ENCODE measurements around the gene TALDO1.
A peak's percentile ranks its signal among the peaks of the same experiment; 100 is the strongest.

The TALDO1 gene

DNA sequence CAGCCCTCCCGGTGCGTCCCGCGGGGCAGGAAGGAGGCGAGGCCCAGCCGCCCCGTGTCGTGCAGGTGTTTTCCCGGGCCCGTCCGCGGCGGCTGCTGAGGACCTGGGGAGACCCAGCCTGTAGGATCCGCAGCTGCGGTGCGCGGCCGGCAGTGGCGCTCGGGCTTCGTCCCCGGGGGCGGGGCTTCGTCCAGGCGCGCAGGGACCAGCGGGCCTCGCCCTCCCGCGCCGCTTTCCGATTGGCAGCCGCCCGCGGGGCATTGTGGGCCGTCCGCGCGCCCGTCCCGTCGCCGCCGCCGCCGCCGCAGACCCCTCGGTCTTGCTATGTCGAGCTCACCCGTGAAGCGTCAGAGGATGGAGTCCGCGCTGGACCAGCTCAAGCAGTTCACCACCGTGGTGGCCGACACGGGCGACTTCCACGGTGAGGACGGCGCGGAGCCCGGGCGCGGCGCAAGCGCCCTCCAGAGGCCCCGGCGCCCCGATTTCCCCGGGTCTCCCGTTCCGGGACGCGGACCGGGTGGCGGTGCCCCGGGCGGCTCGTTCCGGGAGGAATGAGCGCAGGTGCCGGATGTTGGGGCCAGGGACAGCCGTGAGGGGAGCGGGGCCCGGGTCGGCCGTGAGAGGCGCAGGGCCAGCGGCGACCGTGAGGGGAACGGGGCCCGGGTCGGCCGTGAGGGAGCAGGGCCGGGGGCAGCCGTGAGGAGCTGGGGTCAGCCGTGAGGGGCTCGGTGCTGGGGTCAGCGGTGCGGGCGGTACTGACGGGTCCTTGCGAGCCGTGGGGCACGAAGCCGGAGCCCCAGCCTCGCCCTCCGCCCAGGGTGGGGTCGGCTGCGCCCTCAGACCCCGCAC, at the start of gene TALDO1:
Gene TALDO1, plus strand, starts transcription at position 307 of the 849 bp plus-strand sequence. Its CDS starts 18 bp downstream, at position 325.
- peak; percentile 67 to 92 (median 74) for DNase-seq (ENCODE audit: low read depth in 4 of 4, low spot score in 1 of 4)

DNA sequence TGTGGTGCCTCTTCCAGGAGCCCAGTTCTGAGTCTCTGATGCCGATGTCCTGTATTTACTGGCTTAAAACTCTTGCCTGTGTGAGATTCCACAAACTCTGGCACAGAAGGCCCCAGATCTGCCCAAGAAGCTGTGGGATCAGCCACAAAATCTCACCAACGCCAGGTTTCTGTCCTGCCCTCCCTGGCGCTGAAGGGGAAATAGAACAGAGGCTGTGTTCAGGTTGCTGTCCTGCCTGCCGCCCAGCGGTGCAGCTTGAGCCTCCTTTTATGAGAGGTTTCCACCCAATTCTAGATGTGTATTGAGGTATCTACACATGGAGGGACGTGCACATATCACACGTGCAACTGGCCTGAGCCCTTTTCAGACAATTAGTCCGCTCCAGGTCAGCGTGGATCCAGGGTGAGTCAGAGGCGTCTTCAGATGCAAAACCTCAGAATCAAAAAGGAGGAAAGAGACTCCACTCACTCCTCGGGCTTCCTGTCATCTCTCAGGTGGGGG, 49.4 kb upstream of the TALDO1 start:
- DNase-seq (ENCODE audit: low read depth in 4 of 4, low spot score in 1 of 4): no peak

DNA sequence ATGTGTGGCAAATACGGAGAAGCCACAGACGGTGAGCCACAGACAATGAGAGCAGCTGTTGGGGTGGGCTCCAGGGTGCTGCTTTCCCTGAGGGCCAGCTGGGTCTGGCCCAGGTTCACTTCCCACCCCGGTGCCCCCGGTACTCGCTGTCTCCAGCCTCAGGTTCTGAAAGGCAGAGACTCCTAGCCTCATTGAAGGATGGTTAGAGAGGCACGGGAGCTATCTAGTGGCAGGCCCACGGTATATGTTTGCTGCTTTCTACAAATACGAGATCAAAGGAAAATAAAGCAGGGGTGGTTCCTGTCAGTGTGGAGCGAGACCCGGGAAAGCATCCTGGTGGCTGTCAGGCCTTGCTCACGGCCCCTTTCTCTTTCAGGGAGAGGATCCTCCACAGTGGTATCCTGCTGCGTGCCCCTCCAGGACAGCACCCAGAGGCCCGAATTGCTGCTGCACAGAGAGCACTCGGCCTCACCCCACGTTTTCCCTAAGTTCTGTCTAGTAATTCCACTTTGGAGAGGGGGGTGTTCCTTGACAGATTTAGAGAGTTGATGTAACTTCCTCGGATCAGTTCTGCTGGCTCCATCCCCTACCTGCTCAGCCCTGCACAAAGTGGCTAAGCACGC, 48.7 kb upstream of the TALDO1 start:
- DNase-seq (ENCODE audit: low read depth in 4 of 4, low spot score in 1 of 4): no peak

DNA sequence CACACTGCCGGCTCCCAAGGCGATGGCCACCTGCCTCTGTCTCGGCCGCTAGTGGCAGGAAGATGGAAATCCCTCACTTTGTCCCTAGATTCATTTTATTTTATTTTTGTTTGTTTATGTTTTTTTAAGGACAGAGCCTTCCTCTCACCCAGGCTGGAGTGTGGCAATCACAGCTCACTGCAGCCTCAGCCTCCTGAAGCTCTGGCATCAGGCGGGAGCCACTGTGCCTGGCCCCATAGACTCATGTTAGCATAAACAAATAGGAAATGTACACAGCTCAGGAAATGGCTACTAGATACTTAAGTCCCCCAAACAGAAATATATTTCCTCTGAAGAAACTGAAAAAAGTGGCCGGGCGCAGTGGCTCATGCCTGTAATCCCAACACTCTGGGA, 48.2 kb upstream of the TALDO1 start:
- no peak for DNase-seq (ENCODE audit: low read depth in 4 of 4, low spot score in 1 of 4)

DNA sequence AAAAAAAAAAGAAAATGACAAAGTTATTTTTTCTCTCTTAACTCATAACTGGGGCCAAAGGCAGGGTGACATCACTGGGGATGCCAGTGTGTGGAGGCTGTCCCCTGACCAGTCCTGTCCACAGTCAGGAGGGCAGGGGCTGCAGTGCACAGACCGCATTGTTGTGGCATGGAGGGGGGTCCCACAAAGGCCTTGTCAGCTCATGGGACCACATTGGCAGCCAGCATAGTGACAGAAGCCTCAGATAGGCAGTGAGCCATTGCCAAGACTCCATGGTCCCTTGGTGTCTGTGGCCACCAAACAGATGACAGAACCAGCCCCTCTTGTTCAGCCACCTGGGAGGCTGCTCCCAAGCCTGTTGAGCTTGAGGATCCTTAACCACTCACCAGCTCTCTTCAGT, 47.5 kb upstream of the TALDO1 start:
- DNase-seq (ENCODE audit: low read depth in 4 of 4, low spot score in 1 of 4): no peak

DNA sequence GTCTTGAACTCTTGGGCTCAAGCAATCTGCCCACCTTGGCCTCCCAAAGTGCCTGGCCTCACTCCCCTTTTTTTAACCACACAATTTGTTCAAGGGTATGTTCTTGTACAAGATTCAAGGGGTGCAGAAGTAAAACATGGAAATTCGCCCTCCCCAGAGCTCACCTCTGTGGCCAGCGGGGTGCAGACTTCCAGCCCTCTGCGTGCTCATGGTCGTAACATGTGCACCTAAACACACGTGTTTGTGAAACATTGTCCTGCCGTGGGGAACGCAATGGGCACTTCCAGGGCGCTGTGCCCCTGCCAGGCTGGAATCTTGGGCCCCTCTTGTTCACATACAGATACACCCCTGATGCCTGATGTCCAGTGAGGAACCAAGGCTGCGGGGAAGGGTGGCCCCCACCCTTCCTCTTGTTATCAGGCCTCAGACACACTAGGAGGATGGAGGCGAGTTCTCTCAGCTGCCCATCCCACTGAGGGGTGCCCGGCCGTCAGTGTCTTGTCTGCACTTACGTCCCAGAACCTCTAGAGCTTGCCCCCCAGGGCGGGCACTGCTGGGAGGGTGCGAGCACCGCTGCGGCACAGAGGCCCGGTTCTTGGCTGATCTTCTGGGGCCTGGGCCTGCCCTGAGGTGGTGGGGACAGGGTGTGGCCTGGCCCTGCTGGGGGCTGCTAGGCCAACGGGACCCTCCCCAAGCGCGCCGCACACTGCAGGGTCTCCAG, 45.4 kb upstream of the TALDO1 start:
- DNase-seq (ENCODE audit: low read depth in 4 of 4, low spot score in 1 of 4): no peak

DNA sequence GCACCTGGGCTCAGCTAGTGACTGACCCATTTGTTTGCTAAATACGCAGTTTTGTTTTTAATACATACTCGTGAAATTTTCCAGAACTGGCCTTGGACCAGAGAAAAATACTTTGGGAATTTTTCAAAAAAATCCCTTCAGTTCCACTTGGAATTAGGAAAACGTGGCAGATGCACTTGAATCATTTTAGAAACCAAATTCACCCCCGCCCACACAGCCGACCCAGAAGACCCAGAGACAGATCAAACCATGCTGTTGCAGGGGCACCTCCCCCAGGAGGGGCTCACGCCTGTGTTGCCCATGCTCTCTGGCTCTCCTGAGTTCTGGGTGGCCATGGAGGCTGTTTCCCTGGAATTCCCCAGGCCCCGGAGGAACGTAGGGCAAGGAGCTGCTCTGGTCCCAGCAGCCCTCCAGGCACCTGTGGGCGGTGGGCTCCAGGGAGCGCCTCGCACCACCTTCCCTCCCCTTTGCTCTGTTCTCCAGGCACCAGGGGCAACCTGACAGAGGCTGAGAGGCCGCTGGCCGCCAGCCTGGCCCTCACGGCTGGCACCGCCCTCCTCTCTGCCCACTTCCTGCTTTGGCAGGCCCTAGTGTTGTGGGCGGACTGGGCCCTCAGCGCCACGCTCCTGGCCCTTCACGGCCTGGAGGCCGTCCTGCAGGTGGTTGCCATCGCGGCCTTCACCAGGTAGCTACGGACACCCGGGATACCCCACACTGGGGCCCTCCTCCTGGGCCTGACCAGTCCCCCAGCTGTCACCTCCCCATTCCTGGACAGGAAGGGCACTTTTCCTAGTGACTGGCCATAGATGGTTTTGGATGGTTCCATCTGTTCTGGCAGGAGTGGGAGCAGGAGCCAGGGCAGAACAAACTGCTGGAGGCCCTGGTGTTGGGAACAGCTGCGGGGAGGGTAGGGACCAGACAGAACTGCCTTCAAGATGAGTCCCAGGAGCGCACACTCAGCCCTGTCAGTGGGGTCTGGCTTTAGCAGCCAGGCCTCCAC, 44.5 kb upstream of the TALDO1 start:
- no peak for DNase-seq (ENCODE audit: low read depth in 4 of 4, low spot score in 1 of 4)

GRCh38 chr11:703506-703905, 43.8 kb upstream of the TALDO1 start:
- DNase-seq (ENCODE audit: low read depth in 4 of 4, low spot score in 1 of 4): no peak

DNA sequence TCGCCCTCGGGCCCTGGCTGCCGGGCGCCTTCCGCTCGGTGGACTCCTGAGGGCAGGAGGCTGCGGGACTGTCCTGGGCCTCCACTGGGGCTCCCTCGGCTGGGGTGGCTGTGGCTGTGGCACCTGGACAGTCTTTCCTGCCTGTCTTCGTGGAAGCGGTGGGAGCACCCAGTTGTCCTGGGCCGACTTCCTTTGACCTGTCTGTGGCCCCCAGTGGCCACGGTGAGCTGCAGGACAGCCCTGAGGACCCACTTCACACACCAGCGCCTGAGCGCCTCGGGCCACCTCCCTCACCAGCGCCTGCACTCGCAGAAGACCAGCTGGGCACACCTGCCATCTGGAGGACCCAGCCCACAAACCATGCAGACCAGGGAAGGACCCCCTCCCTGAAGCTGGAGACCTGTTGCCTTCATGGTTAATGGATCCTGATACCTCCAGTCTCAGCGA, 43.0 kb upstream of the TALDO1 start:
- no peak for DNase-seq (ENCODE audit: low read depth in 4 of 4, low spot score in 1 of 4)

DNA sequence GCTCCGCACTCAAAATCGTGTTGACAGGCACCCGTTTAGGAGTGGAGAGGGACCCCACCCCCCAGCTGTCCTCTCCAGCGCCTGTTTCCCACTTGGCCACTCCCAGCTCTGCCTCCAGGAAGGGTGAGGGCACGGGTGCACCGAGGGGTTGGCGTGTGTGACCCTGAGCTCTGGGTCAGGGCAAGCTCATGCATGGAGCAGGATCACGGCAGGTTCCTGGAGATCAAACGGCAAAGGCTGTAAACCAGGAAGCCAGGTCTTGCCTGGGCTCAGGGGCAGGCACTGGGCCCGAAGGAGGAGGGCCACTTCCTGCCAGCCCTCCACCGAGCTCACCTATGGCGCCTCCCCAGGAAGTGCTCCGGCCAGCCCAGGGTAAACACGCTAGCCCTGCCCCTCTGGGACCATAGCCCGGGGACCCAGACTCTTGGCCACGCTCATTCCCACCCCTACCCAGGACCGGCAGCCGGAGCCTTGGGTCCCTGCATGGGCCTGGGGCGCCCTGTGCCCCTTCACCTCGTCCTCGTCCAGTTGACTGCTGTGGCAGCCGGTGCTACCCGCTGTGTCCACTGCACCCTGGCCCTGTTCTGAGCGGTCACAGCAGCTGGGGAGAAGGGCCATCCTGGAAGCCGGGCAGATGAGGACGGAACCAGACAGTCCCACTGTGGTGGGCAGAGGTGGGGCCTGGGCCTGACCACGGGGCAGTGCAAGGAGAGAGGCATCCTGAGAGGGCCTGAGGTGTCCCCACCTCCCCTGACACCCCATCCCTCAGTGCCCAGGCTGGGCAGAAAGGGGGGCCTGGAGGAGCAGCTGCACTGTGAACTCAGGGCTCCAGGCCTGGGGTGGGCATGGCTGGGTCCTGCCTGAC, 42.3 kb upstream of the TALDO1 start:
- DNase-seq (ENCODE audit: low read depth in 4 of 4, low spot score in 1 of 4): no peak

DNA sequence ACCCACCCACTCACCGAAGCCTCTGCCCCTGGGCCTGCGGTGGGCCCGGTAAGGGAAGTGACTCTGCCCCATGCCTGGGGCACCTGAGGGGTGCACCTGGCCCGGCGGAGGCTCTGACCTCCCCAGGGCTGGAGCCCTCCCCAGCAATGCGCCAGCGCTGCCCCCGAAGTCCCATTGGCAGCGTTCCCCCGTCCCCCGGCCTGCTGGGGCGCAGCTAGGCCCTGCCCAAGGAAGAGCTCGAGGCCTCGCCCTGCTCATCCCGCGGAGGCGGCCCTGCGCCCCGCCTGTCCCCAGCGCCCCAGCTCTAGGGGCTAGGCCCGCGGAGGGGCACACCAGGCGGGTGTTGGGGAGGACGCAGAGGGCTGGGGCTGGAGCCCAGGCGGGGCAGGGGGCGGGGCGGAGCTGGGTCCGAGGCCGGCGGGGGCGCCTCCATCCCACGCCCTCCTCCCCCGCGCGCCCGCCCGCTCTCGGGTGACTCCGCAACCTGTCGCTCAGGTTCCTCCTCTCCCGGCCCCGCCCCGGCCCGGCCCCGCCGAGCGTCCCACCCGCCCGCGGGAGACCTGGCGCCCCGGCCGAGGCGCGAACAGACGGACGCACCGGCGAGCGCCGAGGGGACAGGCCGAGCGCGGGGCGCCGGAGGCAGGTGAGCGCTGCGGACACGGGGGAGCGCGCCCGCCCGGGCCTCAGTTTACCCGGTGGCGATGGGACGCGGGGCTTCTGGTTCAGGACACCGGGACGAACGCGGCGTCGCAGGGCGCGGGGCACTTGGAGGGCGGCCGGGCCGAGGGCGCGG, 41.4 kb upstream of the TALDO1 start, which contains the start of gene EPS8L2:
Gene EPS8L2, plus strand, starts transcription at position 586 of the 793 bp plus-strand sequence. CDS start 3,177 bp downstream, outside the sequence.
- no peak for DNase-seq (ENCODE audit: low read depth in 4 of 4, low spot score in 1 of 4)

- DNase-seq (ENCODE audit: low read depth in 4 of 4, low spot score in 1 of 4): no peak
Measured at GRCh38 chr11:706439-706956, 40.8 kb upstream of the TALDO1 start.

- no peak for DNase-seq (ENCODE audit: low read depth in 4 of 4, low spot score in 1 of 4)
Measured at GRCh38 chr11:706957-707816, 40.1 kb upstream of the TALDO1 start.

DNA sequence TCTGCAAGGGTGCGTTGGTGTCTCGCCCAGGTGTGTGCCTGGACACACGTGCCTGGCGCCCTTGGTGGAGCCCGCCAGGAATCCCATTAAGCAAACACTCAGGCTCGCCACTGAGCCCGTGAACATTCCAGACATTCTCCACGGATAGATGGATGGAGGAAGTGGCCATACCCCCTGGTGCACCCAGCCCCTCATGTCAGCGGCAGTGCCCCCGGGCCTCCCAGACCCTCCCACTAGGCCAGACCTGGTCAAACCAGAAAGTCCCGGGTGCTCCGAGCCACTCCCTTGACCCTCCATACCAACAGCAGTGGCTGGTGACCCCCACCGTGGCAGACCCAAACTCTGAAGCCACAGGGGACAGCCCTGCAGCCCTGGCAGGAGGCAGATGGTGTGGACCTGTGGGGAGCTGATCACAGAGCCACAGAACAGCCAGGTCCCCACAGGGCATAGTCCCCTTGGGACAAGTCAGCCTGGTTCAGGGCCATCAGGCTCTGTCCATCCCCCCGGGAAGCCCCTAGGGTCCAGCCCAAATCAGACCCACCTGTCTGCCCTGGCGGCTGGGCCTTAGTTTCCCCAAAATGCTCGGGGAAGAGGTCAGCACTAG, 39.3 kb upstream of the TALDO1 start:
- DNase-seq (ENCODE audit: low read depth in 4 of 4, low spot score in 1 of 4): no peak

GRCh38 chr11:708511-708910, 38.8 kb upstream of the TALDO1 start:
- no peak for DNase-seq (ENCODE audit: low read depth in 4 of 4, low spot score in 1 of 4)

DNA sequence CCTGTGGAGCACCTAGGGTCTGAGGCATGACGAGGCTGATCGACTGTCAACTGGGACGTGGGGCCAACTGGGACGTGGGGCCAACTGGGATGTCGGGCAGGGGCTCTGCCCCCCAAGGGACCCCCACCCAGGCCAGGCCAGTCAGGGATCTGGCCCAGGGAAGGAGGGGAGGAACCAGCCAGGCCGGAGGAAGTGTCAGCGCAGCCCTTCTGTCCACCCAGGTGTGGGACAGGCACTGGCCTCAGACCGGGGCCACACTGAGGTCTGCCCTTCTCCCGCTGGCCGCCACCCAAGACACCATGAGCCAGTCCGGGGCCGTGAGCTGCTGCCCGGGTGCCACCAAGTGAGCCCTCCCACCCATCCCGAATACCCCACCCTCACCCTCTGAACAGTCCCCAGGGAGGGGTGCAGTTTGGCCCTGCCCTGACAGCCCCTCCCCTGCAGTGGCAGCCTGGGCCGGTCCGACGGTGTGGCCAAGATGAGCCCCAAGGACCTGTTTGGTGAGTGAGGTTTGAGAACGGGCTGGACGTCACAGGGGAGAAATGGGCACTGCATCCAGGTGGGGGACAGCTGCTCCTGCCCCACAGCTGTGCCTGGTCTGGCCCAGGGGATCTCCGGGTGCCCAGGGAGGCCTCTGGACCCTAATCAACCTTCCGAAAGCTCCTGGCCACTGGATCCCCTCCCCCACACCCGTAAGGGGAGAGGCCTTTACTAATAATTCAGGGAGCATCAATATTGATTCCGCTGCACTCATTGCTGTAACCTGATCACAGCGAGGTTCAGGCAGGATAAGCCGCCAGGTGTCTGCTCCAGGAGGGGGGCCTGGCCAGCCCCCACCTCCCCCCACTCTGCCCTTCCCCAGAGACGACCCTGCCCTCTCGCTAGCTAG, 37.9 kb upstream of the TALDO1 start:
- no peak for DNase-seq (ENCODE audit: low read depth in 4 of 4, low spot score in 1 of 4)

All from stimulated activated CD4-positive, alpha-beta T cell treated with anti-CD3 and anti-CD28 coated beads, Interleukin-1b, Interleukin-23, amount 100 ng/mL, for 24 hours (primary cell).